Measurements from ENCODE around the gene RNF223.

RNF223 gene

DNA sequence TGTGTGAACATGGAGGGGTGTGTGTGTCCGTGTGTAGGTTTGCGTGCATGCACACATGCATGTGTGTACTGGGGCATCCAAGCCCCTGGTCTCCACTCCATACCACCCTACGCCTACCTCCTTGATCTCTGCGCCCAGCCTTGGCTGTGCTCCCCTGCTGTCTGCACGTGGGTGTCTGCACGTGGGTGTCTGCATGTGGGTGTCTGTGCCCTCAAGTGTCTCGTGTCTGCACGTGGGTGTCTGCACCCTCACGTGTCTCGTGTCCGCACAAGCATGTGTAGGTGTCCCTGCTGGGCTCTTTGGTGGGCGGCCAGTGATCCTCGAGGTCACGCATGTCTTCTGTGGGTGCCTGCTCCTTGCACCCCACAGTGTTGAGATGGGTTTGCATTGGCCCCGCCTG, 21.1 kb downstream of the RNF223 start:
- H3K9ac ChIP-seq (ENCODE audit: low read length): no peak overlapping the region
- no peaks in the 10 kb centered on the region for H3K9me2 ChIP-seq (ENCODE audit: low read depth, low read length)
- no peak overlapping the region for H3K4me3 ChIP-seq (ENCODE audit: low read depth, low read length, poor library complexity, severe bottlenecking)
- no peaks in the 10 kb centered on the region for H3K36me3 ChIP-seq (ENCODE audit: insufficient read depth, low read length)
- TF ChIP-seq EZH2 (IDR thresholded peaks at IDR 0.05; ENCODE audit: borderline replicate concordance, low read length): no peak
- TF ChIP-seq, protein P1, sequence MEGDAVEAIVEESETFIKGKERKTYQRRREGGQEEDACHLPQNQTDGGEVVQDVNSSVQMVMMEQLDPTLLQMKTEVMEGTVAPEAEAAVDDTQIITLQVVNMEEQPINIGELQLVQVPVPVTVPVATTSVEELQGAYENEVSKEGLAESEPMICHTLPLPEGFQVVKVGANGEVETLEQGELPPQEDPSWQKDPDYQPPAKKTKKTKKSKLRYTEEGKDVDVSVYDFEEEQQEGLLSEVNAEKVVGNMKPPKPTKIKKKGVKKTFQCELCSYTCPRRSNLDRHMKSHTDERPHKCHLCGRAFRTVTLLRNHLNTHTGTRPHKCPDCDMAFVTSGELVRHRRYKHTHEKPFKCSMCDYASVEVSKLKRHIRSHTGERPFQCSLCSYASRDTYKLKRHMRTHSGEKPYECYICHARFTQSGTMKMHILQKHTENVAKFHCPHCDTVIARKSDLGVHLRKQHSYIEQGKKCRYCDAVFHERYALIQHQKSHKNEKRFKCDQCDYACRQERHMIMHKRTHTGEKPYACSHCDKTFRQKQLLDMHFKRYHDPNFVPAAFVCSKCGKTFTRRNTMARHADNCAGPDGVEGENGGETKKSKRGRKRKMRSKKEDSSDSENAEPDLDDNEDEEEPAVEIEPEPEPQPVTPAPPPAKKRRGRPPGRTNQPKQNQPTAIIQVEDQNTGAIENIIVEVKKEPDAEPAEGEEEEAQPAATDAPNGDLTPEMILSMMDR (IDR thresholded peaks at IDR 0.05; ENCODE audit: low read length): no peak
- H3F3A ChIP-seq (ENCODE audit: insufficient read depth, low read length): no peaks in the 10 kb centered on the region
- no peaks in the 10 kb centered on the region; the same call in 1 of the 2 replicates for H3K27me3 ChIP-seq (ENCODE audit: insufficient read depth, low read length)
- H3K4me2 ChIP-seq (ENCODE audit: low read length): no peak overlapping the region
- H3K27ac ChIP-seq (ENCODE audit: low read depth, low read length, poor library complexity, severe bottlenecking): no peak overlapping the region
- H2AFZ ChIP-seq (ENCODE audit: low read length): no peak overlapping the region
- no peaks in the 10 kb centered on the region for H3K79me2 ChIP-seq (ENCODE audit: insufficient read depth, low read length)
- H3K9me3 ChIP-seq (ENCODE audit: low read length): no peaks in the 10 kb centered on the region
- no peaks in the 10 kb centered on the region for H3K4me1 ChIP-seq (ENCODE audit: insufficient read depth, low read length, severe bottlenecking)
- H4K20me1 ChIP-seq (ENCODE audit: insufficient read depth, low read length): no peaks in the 10 kb centered on the region

DNA sequence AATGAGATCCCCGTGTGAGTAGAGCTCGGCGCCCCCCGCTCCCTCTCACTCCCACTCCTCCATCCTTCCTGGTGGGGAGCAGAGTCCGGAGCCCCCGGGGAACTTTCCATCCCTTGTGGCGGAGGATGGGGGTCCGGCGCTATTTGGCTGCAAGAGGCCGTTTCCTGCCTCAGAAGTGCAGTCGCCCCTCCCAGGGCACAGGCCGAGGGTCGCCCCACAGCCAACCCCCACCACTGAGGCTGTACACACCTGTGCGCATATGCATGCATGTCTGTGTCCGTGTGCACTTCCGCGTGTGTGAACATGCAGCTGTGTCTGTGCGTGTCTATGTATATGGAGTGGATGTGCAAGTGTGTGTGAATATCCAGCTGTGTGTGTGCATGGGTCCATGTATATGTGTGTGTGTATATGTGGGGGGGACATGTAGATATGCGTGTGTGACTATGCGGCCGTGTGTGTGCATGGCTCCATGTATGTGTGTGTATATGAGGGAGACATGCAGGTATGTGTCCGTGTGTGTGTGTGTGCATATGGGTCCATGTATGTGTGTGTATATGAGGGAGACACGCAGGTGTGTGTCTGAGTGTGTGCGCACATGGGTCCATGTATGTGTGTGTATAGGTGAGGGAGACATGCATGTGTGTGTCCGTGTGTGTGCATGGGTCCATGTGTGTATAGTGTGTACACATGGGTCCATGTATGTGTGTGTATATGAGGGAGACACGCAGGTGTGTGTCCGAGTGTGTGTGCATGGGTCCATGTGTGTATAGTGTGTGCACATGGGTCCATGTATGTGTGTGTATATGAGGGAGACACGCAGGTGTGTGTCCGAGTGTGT, 21.9 kb downstream of the RNF223 start:
- Histone ChIP-seq H3K4me3 (ENCODE audit: low read depth, low read length, poor library complexity, severe bottlenecking) (no peak overlapping the region), H3K27ac (ENCODE audit: low read depth, low read length, poor library complexity, severe bottlenecking) (no peak overlapping the region), H3K4me2 (ENCODE audit: low read length) (no peak overlapping the region), H4K20me1 (ENCODE audit: insufficient read depth, low read length) (no peaks in the 10 kb centered on the region), H2AFZ (ENCODE audit: low read length) (no peak overlapping the region), H3K27me3 (ENCODE audit: insufficient read depth, low read length) (no peaks in the 10 kb centered on the region; the same call in 1 of the 2 replicates), H3K79me2 (ENCODE audit: insufficient read depth, low read length) (no peaks in the 10 kb centered on the region), H3K36me3 (ENCODE audit: insufficient read depth, low read length) (no peaks in the 10 kb centered on the region), H3K4me1 (ENCODE audit: insufficient read depth, low read length, severe bottlenecking) (no peaks in the 10 kb centered on the region), H3K9ac (ENCODE audit: low read length) (no peak overlapping the region), H3K9me2 (ENCODE audit: low read depth, low read length) (no peaks in the 10 kb centered on the region), H3F3A (ENCODE audit: insufficient read depth, low read length) (no peaks in the 10 kb centered on the region), H3K9me3 (ENCODE audit: low read length) (no peaks in the 10 kb centered on the region)
- TF ChIP-seq, protein P1 (IDR thresholded peaks at IDR 0.05; ENCODE audit: low read length): no peak
- no peak for TF ChIP-seq EZH2 (IDR thresholded peaks at IDR 0.05; ENCODE audit: borderline replicate concordance, low read length)

DNA sequence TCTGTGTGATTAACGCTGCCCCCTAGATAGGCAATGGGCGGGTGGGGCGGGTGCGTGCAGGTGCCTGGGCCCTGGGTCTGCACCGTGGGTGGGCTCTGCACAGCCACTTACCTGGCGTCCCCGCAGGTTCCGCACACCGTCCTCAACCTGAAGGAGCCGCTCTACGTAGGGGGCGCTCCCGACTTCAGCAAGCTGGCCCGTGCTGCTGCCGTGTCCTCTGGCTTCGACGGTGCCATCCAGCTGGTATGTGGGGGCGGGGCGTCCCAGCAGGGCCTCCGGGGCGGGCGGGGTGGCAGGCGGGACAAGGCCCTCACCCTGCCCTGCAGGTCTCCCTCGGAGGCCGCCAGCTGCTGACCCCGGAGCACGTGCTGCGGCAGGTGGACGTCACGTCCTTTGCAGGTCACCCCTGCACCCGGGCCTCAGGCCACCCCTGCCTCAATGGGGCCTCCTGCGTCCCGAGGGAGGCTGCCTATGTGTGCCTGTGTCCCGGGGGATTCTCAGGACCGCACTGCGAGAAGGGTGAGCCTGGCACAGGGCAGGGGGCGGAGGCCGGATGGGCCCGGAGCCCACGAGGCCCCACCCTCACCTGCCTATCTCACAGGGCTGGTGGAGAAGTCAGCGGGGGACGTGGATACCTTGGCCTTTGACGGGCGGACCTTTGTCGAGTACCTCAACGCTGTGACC, 22.8 kb downstream of the RNF223 start:
- no peaks in the 10 kb centered on the region for H3K4me1 ChIP-seq (ENCODE audit: insufficient read depth, low read length, severe bottlenecking)
- H3K27ac ChIP-seq (ENCODE audit: low read depth, low read length, poor library complexity, severe bottlenecking): no peak overlapping the region
- no peaks in the 10 kb centered on the region for H3K9me2 ChIP-seq (ENCODE audit: low read depth, low read length)
- no peaks in the 10 kb centered on the region for H3K9me3 ChIP-seq (ENCODE audit: low read length)
- H3K36me3 ChIP-seq (ENCODE audit: insufficient read depth, low read length): no peaks in the 10 kb centered on the region
- no peaks in the 10 kb centered on the region for H3F3A ChIP-seq (ENCODE audit: insufficient read depth, low read length)
- no peaks in the 10 kb centered on the region for H3K79me2 ChIP-seq (ENCODE audit: insufficient read depth, low read length)
- no peak overlapping the region for H3K4me3 ChIP-seq (ENCODE audit: low read depth, low read length, poor library complexity, severe bottlenecking)
- H4K20me1 ChIP-seq (ENCODE audit: insufficient read depth, low read length): no peaks in the 10 kb centered on the region
- no peak overlapping the region for H3K4me2 ChIP-seq (ENCODE audit: low read length)
- no peak overlapping the region for H3K9ac ChIP-seq (ENCODE audit: low read length)
- no peak overlapping the region for H2AFZ ChIP-seq (ENCODE audit: low read length)
- no peaks in the 10 kb centered on the region; the same call in 1 of the 2 replicates for H3K27me3 ChIP-seq (ENCODE audit: insufficient read depth, low read length)
- TF ChIP-seq EZH2 (IDR thresholded peaks at IDR 0.05; ENCODE audit: borderline replicate concordance, low read length): no peak
- TF ChIP-seq, protein P1 (IDR thresholded peaks at IDR 0.05; ENCODE audit: low read length): peak; percentile 9; the same call in 1 of the 2 replicates

Measured in OCI-LY1 (cell line).